Measurements from ENCODE around the gene FCN3.

The FCN3 gene

GRCh38 chr1:27379564-27380122 lies 5.0 kb upstream of the FCN3 start:
- Histone ChIP-seq H3K36me3 (ENCODE audit: insufficient read depth, low read length) (no peaks in the 10 kb centered on the region), H3K9ac (ENCODE audit: insufficient read length) (no peak overlapping the region), H3K4me3 (no peak overlapping the region), H3K27ac (no peak overlapping the region), H3K9me3 (ENCODE audit: low read depth, low read length) (no peaks in the 10 kb centered on the region)
- no peak for DNase-seq (ENCODE audit: low read depth, low spot score)
- no peak for TF ChIP-seq FOXP2 (optimal IDR thresholded peaks at IDR 0.05; ENCODE audit: control extremely low read depth, extremely low read length, insufficient read depth)
- no peak for TF ChIP-seq POLR2AphosphoS5 (IDR thresholded peaks at IDR 0.05; ENCODE audit: borderline replicate concordance, low read depth, low read length)
- TF ChIP-seq EZH2 (IDR thresholded peaks at IDR 0.05) = no peak

DNA sequence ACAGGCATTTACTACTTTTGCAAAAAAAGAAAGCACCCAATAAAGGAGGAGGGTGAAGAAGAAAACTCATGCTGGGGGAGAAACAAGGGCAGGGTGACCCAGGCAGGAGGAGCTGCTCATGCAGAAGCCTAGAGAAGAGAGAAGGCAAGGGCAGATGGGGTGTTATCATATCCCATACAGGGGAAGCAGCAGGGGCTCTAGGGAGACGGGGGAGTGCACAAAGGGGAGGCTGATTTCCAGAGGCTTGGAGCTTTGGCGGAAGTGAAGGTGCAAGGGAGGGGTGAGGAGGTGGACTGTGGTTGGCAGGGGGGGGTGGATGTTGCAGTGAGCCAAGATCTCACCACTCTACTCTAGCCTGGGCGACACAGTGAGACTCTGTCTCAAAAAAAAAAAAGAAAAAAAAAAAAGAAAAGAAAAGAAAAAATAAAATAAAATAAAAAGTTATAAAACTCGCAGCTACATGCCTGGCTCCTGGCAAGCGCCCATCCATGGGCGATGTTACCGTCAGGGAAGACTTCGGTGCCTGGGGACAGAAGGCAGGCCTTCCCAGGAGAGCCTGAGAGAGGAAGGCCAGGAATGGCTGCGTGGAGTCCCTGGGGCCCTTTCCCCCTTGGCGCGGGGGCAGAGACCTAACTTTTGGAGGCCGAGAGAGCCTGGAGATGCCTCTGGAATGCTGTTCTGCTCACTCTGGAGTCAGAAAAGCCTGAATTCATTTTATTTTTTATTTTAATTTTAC lies 3.3 kb upstream of the FCN3 start:
- Histone ChIP-seq H3K36me3 (ENCODE audit: insufficient read depth, low read length) (no peaks in the 10 kb centered on the region), H3K4me3 (no peak overlapping the region), H3K9ac (ENCODE audit: insufficient read length) (no peak overlapping the region), H3K9me3 (ENCODE audit: low read depth, low read length) (no peaks in the 10 kb centered on the region), H3K27ac (no peak overlapping the region)
- no peak for TF ChIP-seq EZH2 (IDR thresholded peaks at IDR 0.05)
- no peak for DNase-seq (ENCODE audit: low read depth, low spot score)

DNA sequence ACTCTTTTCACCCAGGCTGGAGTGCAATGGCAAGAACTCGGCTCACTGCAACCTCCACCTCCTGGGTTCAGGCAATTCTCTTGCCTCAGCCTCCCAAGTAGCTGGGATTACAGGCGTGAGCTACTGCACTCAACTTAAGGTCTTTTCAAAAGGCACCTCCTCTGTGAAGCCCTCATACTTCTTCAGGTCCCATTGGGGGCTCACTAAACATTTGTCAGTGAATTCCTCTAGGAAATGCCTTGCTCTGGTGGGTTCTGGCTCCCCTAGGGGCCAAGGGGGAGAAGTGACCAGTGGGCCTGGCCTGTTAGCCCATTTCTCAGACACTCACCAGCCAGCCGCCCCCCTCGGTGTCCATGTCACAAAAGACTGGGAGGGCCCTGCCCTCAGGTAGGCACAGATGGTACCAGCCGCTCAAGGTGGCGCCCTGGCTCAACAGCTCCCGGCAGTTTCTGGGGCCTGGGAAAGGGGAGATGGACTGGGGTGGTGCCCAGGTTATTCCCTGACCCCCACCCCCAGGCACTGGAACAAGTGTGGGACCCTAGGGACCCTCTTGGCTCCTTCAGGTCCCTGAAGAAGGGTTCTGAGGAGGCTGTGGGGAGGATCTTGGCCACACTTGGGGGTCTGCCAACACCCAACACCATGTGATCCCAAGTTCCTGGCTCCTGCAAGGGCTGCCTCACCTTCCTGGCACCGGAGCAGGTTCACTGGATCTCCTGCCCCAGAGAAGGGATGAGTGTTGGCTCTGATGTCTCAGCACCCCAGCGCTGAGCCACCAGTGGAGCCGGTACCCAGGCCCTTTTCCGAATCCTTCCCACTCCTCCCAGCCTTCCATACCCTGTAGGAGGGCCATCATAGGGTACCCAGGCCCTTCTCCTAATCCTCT lies 1.6 kb downstream of the FCN3 start:
- Histone ChIP-seq H3K9ac (ENCODE audit: insufficient read length) (no peak overlapping the region), H3K4me3 (no peak overlapping the region), H3K36me3 (ENCODE audit: insufficient read depth, low read length) (no peaks in the 10 kb centered on the region), H3K27ac (no peak overlapping the region), H3K9me3 (ENCODE audit: low read depth, low read length) (no peaks in the 10 kb centered on the region)
- TF ChIP-seq POLR2AphosphoS5 (IDR thresholded peaks at IDR 0.05; ENCODE audit: borderline replicate concordance, low read depth, low read length) = no peak
- no peak for TF ChIP-seq EZH2 (IDR thresholded peaks at IDR 0.05)
- TF ChIP-seq FOXP2 (optimal IDR thresholded peaks at IDR 0.05; ENCODE audit: control extremely low read depth, extremely low read length, insufficient read depth) = no peak
- no peak for DNase-seq (ENCODE audit: low read depth, low spot score)

GRCh38 chr1:27372022-27372807 lies 2.4 kb downstream of the FCN3 start:
- Histone ChIP-seq H3K4me3 (no peak overlapping the region), H3K9me3 (ENCODE audit: low read depth, low read length) (no peaks in the 10 kb centered on the region), H3K36me3 (ENCODE audit: insufficient read depth, low read length) (no peaks in the 10 kb centered on the region), H3K9ac (ENCODE audit: insufficient read length) (no peak overlapping the region), H3K27ac (no peak overlapping the region)
- no peak for DNase-seq (ENCODE audit: low read depth, low spot score)
- TF ChIP-seq POLR2AphosphoS5 (IDR thresholded peaks at IDR 0.05; ENCODE audit: borderline replicate concordance, low read depth, low read length) (no peak), EZH2 (IDR thresholded peaks at IDR 0.05) (no peak), FOXP2 (optimal IDR thresholded peaks at IDR 0.05; ENCODE audit: control extremely low read depth, extremely low read length, insufficient read depth) (no peak)

DNA sequence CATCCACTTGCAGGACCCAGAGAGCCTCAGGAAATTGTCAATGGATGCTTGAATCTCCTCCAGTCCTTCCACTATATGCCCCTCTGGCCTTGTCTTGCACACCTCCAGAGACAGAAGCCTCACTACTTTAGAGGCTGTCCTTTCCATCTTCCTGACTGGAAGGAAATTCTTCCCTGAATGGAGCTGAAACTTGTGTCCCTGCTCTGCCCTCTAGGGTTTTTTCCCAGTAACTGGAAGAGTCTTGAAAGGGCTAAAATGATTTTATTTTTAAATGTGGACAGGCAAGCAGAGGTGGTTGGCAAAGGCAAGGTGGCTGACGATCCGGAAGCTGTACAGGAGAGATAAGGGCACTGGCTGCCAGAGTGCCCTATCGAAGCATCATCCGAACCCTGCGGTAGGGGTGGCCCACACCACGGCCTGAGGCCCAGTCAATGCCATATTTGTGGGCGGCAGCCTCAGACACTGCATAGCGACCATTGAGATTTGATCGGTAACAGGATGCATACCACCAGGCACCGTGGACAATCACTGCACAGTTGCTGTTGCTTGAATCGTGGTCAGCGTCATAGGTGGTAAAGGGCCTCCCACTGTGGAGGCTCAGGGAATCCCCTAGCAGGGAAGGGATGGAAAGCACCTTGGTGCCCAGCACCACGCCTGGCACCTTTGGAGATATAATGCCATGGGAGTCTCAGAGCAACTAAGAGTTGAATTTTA lies 5.6 kb downstream of the FCN3 start:
- H3K9ac ChIP-seq (ENCODE audit: insufficient read length) = no peak overlapping the region
- DNase-seq (ENCODE audit: low read depth, low spot score) = no peak
- H3K4me3 ChIP-seq = no peak overlapping the region
- no peaks in the 10 kb centered on the region for H3K9me3 ChIP-seq (ENCODE audit: low read depth, low read length)
- no peak for TF ChIP-seq POLR2AphosphoS5 (IDR thresholded peaks at IDR 0.05; ENCODE audit: borderline replicate concordance, low read depth, low read length)
- TF ChIP-seq FOXP2 (optimal IDR thresholded peaks at IDR 0.05; ENCODE audit: control extremely low read depth, extremely low read length, insufficient read depth) = no peak
- TF ChIP-seq EZH2 (IDR thresholded peaks at IDR 0.05) = no peak
- H3K36me3 ChIP-seq (ENCODE audit: insufficient read depth, low read length) = no peaks in the 10 kb centered on the region
- no peak overlapping the region for H3K27ac ChIP-seq

DNA sequence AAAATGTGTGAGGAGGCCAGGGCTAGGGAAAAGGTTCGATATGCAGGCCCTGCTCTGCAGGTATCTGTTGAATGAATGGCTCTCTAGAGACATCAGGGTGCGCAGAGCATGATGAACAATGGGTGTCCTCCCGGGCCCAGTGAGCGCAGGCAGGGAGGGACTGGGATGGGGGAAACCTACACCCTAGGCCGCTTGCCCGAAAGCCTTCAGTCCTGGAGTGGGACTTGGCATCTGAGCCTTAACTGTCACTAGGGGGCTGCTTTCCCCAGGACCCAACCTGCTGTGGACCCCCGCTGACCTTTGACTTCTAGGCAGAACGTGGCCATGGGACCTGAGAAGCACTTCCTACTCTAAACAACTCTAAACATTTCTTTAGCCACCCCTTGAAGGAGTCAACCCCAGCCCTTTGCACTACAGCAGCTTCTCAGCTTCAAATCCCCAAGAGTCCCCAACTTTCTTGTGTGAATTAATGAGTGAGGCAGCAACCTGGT lies 7.4 kb downstream of the FCN3 start:
- H3K27ac ChIP-seq = peak overlapping the region; percentile 73
- no peak for DNase-seq (ENCODE audit: low read depth, low spot score)
- TF ChIP-seq EZH2 (IDR thresholded peaks at IDR 0.05) (no peak), FOXP2 (optimal IDR thresholded peaks at IDR 0.05; ENCODE audit: control extremely low read depth, extremely low read length, insufficient read depth) (no peak), POLR2AphosphoS5 (IDR thresholded peaks at IDR 0.05; ENCODE audit: borderline replicate concordance, low read depth, low read length) (no peak)
- peak overlapping the region; percentile 97 for H3K4me3 ChIP-seq
- no peaks in the 10 kb centered on the region for H3K36me3 ChIP-seq (ENCODE audit: insufficient read depth, low read length)
- no peaks in the 10 kb centered on the region for H3K9me3 ChIP-seq (ENCODE audit: low read depth, low read length)
- no peak overlapping the region for H3K9ac ChIP-seq (ENCODE audit: insufficient read length)

DNA sequence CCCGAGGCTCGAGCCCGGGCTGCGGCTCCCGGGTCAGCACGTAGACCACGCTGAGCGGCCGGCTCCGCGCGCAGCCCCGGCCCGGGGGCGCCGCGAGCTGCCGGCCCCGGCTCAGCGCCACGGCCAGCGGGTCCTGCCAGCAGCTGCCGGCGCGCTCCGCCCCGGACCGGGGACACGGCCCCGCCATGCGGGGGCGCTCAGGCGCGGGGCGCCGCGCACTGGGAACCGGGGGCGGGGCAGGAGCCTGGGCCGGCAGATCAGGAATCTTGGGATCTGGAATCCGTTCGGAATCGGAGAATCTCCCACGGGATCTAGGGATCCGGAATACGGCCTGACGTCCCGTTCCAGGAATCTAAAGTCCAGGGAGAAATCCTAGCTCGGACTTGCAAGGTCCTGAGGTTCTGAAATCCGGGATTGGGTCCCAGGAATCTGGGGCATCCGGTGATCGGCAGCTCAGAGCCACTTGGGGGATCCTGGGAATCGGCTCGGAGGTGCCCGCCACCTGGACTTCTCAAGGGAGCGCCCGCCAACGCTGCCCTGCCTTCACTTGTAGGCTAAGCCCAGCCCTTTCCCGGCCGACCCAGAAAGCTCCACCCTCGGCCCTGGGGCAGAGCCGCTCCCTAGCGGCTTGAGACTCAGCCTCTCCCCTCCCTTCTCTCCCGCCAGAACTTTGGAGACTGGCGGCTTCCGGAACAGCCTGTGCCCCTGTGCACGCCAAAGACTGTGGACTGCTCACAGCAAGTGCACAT lies 8.0 kb downstream of the FCN3 start, which contains the start of gene MAP3K6:
TSS of gene MAP3K6 (minus strand) at position 551 of the 749 bp plus-strand sequence. CDS start at position 187, 364 bp downstream.
- no peak for DNase-seq (ENCODE audit: low read depth, low spot score)
- H3K36me3 ChIP-seq (ENCODE audit: insufficient read depth, low read length) = no peaks in the 10 kb centered on the region
- H3K4me3 ChIP-seq = peak within 1 kb of the TSS; percentile 97
- no peak; the same call in none of the 2 replicates for TF ChIP-seq POLR2AphosphoS5 (IDR thresholded peaks at IDR 0.05; ENCODE audit: borderline replicate concordance, low read depth, low read length)
- TF ChIP-seq EZH2 (IDR thresholded peaks at IDR 0.05) = no peak
- TF ChIP-seq FOXP2 (optimal IDR thresholded peaks at IDR 0.05; ENCODE audit: control extremely low read depth, extremely low read length, insufficient read depth) = no peak
- H3K27ac ChIP-seq = peak within 1 kb of the TSS; percentile 81
- H3K9me3 ChIP-seq (ENCODE audit: low read depth, low read length) = no peaks in the 10 kb centered on the region
- H3K9ac ChIP-seq (ENCODE audit: insufficient read length) = peak within 1 kb of the TSS; percentile 71

Measured in SK-N-MC (cell line).